NCI-H524 treated with DMSO at 0.1 percent for 48 hours (cell line): ENCODE measurements around the gene AHRR.
"Not testable (repeated sequence)": the region's sequence is repeated elsewhere in the genome, so short reads cannot be mapped to it uniquely, and the experiment has no call there.

Experiments used
- DNase-seq: peaks from one replicate; lab custom pipeline; 2025; lab: John Stamatoyannopoulos, UW

Gene AHRR

DNA sequence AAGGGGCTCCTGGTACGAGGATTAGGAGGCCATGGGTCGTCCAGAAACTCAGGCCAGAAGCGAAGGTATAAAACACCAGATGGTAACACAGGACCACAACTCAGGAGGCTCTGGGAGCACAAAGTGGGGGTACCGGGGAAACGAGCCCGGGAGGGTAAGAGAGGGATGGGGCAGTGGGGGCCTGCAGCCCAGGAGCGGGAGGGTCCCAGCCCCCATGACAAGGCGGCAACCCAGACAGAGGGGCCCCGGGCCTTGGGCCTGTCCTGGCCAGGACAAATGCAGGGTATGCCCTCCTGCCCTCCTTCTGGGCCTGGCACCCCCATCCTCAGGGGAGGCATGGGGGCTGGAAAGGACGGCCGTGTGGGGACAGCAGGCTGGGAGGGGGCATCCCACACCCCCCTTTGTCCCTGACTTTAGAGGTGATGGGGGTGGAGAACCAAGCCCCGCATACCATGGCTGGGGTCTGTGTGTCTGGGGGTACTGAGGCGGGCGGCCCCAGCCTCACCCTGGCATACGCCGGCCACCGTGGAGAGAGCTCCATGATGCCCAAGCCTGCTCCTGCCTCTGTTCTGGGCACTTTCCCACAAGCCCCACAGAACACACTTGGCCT lies 74.5 kb downstream of the AHRR start:
- no peak for DNase-seq

DNA sequence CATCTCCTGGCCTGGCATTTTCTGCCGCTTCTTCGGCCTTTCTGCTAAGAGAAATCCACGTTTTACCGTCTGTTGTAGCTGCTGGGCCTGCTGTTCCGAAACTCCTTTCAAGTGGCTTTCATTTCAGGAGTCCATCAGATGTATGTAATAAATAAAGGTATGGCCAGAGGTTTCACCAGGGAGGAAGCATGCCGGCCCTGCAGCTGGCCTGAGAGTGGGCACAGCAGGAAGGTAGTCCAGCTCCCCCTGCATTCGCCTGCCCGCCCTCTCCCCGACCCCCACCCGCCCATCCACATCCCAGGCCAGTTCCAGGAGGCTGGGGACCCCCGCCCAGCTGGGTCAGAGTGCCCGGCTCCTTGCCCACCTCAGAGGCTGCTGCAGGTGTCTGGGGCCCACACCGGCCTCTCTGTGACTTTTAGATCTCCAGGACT lies 75.0 kb downstream of the AHRR start:
- DNase-seq, result no peak

DNA sequence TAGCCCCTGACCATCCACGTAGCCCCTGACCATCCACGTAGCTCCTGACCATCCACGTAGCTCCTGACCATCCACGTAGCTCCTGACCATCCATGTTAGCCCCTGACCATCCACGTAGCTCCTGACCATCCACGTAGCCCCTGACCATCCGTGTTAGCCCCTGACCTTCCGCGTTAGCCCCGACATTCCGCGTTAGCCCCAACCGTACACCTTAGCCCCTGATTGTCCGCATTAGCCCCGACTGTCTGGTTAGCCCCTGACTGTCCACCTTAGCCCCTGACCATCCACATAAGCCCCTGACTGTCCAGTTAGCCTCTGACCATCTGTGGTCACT lies 76.6 kb downstream of the AHRR start:
- DNase-seq, result not testable (repeated sequence)

DNA sequence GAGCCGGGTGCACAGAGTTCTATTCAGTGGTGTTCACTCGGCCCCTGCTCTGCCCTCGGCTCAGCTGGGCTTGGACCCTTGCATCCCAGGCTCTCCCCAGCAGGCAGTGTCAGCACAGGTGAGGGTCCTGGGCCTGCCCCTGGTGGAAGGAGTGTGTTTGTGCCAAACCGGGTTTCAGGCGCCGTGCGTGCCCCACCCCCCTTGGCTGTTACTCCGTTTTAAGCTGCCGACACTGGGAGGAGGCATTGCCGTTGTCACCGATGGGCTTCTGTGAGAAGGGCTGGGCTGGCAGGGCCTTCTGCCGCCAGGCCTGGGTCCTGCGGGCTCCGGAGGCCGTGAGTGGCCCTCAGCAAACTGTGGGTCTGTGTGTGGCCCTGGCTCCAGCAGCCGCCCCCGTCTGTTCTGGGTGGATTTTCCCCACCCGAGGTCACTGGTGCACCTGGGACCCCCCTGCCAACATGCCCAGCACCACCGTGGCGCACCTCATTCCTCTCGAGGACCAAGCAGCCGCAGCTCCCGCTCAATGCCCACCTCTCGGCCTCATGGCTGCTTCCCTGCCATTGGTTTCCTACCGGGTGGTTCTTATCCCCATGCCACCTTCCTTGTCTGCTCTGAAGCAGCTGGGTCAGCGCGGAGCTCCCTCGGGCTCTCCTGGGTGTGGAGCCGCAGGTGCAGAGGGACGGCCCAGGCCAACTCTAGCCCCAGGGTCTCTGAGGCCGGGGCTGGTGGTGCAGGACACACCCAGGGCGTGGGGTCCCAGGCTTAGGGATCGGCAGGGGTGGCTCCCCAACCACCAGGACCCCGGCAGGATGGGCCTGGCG lies 77.2 kb downstream of the AHRR start:
- DNase-seq, result no peak

DNA sequence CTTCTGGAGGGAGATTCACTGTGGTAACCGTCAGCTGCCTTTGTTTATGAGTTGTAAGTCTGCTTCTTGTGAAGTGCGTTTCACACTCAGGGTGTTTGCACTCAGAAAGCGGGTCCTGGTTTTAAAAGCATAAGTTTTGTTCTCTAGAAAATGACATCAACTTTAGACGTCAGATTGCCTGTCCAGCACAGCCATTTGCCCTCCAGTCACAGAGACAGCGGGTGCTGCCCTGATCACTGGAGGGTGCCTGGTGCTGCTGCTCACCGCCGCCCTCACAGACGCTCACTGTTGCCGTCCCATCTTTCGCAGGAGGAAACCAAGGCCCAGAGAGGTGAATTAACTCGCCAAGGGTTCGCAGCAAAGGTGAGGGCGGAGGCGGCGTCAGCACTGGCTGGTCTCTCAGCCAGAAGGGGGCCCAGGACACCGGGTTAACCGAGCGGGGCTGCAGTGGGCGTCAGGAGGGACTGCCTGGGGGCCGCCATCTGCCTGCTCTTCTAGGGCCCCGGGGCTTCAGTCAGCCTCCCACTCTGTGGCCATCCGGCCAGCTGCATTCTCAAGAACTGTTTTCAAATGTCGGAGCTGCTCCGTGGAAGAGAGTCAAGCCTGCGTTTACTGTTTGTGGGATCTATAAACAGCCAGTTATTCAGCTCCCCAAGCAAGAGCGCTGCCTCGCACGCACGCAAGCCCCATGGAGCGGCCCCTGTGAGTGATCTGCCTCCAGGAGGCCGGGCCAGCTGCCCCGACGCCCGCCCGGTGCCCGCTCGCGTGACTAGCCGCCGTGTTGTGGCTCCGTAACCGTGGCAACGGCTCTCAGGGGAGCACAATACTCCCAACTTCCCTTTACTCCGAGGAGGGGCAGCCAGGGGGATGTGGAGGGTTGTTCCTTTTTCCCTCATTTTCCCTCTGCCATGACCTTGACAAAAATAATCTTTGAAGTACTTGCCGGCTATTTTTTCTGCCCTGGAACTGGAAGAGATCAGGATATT lies 78.1 kb downstream of the AHRR start:
- peak; percentile 68 for DNase-seq

DNA sequence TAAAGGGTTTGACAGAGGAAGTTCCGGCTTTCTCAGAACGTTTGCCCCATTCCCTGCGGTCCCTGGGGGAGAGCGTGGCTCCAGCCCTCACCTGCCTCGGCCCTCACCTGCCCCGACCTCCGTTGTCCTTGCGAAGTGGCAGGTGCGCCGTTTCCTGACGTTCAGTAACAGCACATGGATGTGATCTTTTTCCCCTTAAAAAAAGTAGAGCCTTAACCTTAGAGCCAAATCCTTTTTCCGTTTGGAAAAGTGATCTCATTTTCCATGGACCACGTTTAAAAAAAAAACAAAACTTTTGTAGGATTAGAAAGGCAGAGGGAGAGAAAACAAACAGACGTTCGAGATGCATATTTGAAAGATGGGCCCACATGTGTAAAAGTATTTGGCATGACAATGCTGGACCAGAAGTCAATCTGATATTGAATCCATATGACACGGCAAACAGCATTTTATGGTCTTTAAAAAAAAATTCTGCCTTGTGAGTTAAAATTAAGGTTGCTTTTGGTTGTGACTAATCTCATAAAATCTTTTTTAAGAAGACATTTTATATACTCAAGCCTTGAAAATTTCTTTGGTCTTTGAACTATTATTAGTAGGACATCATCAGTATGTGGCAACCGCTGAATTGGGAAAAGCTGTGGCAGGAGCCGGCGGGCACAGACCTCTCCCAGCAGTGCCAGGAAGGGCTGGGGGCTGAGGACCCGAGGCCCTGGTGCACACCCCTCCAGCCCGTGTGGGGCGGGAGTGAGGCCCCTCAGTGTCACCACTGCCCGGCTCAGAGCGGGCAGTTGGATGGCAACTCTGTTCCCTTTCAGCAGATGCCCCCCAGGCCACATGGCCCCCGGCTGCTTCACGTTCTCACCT lies 79.0 kb downstream of the AHRR start:
- no peak for DNase-seq

DNA sequence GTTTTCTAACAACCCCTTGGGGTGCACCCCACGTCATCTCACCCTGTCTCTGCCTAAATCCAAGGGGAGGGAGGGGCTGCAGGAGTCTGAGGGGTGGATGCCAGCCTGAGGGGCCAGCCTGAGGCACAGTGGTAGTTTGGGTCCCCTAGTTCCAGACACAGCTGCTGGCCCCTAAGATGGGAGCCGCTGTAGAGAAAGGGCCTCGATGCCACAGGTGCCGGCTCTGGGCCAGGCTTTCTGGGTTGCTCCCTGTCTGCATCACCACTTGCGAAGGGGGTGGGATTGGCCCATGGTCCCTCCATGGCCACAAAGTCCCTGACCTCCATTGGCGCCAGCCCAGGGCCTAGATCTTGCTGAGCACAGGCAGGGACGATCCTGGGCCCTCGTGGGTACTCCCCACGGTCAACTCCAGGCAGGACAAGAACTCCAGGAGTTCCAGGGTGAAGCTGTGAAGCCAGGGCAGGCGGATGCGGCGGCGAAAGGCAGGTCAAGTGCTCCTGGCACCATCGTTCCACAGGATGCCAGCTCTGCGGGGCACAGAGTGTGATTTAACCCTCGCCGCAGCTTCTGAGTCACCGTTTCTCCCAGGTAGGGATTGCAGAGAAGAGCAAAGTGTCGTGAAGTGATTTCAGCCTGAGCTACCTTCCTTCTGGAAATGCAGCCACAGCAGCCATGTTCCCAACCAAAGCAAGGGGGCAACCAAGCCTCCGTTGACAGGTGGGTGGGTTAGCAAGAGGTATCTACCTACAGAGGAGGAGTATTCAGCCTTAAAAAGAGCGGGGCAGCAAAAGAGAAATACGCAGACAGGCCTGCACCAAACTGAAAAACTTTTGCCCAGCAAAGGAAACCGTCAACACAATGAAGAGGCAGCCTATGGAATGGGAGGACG lies 79.9 kb downstream of the AHRR start:
- no peak for DNase-seq

DNA sequence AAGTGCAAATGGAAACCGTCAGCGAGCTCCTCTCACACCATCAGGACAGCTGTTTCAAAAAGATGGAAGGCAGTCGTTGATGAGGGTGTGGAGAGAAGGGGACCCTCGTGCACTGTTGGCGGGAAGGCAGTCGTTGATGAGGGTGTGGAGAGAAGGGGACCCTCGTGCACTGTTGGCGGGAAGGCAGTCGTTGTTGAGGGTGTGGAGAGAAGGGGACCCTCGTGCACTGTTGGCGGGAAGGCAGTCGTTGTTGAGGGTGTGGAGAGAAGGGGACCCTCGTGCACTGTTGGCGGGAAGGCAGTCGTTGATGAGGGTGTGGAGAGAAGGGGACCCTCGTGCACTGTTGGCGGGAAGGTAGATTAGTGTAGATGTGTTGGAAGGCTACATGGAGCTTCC lies 80.7 kb downstream of the AHRR start:
- DNase-seq, result not testable (repeated sequence)

DNA sequence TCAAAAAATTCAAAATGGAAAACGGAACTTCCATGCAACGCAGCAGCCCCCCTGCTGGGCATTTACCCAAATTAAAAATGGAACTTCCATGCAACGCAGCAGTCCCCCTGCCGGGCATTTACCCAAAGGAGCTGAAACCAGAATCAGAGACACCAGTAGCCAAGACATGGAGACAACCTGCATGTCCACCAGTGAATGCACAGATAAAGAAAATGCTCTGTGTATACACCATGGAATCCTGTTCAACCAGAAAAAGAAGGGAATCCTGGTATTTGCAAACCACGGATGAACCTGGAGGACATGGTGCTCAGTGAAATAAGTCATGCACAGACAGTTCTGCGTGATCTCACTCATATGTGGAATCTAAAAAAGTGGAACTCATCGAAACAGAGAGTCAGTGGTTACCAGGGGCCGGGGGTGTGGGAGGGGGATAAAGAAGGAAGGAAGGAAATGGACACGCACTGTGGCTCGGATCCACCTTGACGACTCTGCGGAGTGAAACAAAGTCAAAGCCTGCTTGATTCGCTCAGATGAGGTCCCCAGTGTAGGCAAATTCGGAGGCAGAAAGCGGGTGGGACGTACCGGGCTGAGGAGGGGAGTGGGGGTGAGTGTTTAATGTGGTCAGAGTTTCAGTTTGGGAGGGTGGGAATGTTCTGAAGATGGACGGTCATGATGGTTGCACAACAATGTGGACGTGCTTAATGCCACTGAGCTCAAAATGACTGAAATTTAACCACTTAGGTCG lies 81.3 kb downstream of the AHRR start:
- no peak for DNase-seq

DNA sequence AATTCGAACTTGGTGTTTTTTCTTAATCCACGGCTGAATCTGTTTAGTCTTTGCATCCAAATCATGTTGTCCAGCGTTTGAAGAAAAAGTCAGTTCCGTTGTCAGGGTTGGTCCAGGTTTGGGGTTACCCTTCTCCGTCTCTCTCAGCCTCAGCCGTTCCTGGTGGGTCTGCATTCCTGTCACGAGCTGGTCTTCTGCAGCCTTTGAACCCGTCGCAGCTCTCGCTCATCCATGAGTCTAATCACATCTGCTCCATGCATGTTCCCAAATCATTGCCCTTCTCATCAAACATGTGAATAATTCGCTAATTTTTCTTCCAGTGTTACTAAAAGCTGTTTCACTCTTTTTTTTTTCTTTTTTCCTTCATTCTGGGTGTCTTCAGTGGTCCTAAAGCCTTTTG lies 82.5 kb downstream of the AHRR start:
- no peak for DNase-seq

DNA sequence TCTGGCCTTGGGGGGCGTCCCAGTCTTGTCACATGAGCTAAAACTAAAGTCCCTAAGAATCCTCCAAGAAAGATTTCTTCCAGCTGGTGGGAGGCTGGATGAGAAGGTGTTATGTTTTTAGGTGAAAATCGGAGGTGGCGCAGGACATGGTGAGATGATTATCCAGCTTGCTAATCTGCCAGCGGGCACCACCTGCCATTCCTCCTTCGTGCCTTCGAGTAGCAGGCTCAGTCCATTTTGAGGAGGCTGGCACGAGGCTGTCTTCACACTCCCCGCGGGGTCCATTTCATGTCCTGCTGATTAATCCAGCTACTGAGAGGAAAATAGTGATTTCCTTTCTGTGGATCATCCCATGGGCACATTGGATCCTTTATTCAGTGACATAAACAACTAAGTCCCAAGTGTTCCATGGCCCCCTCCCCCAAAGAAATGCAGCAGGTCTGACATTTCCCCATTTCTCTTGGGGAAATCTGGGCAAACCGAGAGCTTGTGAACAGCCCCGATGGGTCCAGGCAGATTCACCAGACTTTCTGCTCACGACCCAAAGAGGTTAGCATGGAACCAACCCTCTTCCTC lies 83.2 kb downstream of the AHRR start:
- no peak for DNase-seq

DNA sequence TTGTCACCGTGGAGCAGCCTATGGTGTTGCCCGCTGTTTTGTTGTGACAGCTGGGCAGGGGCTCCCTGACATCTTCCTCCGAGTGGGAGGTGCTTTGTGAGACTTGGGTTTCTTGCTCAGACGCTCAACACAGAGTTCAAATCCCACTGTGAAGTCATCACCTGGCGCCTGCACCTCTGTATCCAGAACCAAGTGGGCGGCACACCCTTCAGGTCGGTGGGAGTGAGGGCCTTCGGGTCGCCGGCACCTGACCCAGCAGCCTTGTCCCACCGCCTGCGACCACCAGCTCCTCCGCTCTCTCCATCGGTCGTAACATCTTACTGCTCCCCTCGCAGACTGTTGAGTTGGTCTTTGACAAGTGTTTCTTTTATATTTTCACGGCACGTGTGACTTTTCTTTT lies 83.9 kb downstream of the AHRR start:
- no peak for DNase-seq

DNA sequence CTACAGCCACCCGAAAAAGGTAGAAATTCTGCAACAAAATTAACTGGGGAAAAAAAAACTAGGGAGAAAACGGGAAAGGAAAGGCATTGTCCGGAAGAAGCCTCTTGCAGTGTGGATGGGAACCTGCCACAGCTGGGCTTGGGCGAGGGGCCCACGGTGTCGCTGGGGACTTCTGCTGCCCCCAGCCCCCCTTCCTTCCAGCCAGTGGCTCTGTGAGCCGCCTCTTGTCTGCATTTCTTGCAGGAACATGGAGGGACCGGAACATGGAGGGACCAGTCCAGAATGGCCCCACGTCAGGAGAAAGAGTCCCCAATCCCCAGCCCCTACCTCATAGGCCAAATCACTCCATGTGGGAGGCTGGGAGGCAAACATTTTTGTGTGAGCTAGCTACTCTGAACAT lies 84.5 kb downstream of the AHRR start:
- DNase-seq, result no peak

DNA sequence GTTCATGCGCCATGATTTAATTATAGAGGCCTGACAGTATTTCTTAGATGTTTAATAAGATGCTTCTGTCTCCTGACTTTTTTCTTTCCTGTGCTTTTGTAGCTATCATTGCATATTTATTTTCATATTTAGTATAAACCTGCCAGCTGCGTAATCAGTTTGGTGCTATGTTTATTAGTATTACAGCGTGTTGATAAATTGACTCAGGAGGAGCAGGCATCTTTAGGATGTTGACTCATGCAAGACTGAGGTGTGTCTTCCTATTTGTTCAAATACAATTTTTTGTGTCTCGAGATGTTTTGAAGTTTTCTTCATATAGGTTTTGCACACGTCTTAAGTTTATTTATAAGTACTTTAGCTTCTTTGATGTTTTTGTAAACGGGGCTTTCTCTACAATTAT lies 85.5 kb downstream of the AHRR start:
- no peak for DNase-seq

DNA sequence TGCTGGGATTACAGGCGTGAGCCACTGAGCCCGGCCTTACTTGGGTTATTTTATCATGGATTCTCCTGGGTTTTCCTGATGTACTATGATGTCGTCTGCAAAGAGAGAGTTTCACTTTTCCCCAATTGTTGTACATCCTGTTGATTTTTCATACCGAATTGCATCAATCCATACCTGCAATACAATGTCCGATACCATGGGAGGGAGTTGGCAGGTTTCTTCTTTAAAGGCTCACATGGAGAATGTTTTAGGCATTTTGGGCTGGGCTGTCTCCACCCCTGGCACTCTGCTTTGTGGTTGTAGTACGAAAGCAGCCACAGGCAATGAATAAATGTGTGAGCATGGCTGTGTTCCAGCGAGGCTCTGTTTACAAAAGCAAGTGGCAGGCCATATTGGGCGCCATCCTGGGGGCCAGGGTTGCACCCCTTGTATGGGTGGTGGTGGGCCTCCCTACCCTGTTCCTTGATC lies 86.3 kb downstream of the AHRR start:
- DNase-seq, result no peak

DNA sequence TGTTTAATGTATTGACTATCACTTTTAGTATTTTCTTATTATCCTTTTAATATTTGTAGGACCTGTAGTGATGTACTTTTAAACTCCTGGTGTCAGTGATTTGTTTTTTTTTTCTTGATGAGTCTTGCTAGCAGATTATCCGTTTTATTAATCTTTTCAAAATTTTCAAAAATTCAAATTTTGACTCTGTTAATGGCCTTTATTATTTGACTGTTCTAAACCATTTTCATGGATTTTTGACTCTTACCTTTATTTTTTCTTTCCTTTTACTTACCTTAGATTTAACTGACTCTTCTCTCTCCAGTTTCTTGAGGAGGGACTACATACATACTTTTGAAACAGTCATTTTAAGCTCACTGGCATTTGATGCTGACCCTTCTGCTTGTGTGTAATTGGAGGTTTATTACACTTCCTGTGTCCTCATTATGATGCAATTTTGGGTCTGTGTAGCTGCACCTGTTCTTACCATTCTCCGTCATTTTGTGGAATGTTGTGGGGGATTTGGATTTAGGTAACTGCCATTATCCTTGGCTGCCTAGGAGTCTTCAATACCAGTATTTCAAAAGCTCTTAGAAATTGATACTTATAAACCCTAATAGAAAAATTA lies 89.5 kb downstream of the AHRR start:
- no peak for DNase-seq

DNA sequence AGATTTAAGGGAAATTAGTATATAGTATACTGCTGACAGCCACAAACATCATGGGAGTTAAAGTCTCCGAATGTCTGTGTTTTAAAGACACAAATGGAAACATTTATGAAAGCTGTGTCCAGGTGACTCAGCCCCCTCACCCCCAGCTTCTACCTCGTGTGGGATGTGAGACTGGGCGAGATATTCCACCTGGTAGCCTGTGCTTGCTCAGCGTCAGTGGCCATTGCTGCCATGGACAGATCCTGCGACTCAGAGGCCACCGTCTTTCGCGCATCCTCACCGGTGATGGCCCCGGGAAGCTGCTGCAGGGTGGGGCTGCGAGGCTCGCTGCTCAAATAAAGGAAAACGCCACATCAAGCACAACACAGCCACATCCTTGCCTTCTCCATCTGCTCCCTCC lies 90.2 kb downstream of the AHRR start:
- no peak for DNase-seq

DNA sequence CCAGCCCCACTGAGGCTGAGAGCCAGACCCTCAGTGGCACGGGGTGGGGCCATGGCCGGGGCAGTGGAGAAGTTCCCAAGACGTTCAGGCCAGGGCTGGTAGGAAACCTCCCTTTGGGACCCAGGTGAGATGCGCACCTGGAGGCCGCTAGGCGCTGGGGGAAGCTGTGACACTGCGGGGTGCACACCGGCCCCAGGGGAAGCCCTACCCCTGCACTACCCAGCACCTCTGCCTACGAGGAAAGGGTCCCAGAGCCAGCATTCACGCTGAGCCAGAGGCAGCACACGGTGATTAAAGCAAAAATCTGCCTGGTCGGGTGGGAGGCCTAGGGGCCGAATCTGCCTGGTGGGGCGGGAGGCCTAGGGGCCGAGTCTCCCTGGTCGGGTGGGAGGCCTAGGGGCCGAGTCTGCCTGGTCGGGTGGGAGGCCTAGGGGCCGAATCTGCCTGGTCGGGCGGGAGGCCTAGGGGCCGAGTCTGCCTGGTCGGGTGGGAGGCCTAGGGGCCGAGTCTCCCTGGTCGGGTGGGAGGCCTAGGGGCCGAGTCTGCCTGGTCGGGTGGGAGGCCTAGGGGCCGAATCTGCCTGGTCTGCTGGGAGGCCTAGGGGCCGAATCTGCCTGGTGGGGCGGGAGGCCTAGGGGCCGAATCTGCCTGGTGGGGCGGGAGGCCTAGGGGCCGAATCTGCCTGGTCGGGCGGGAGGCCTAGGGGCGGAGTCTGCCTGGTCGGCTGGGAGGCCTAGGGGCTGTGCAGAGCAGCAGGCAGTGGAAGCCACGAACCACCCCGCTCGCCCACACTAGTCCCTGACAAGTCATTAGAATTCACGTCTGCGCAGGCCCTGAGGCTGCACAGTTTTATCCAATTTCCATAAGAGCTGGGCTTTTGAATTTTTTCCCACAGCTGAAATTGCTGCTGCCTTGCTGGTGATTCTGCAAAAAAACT lies 93.7 kb downstream of the AHRR start:
- not testable (repeated sequence) for DNase-seq
